WTC11 (cell line): ENCODE data around the gene CLBA1. TPM values are rescaled to one million over a fixed set of nuclear protein-coding genes. Genes with fewer than 3 reads are reported as not detected.

Experiments used
- ATAC-seq: fragments of 200-7000 bp; cut with Tn5 transposase; 2 replicates; pipeline ENCODE4 v1.10.0; 2021; ENCODE audit warnings: mild to moderate bottlenecking, moderate library complexity
- CTCF ChIA-PET: fragments of 300-600 bp; sonication (Branson Sonifier 250); formaldehyde crosslinking; loops from one replicate; lab custom pipeline; 2021; ENCODE audit warnings: antibody characterized with exemption; lab: Charles Lee
- POLR2A ChIA-PET: fragments of 350-600 bp; sonication (Branson Sonifier 250); formaldehyde crosslinking; loops from one replicate; lab custom pipeline; 2021; ENCODE audit warnings: antibody characterized with exemption; lab: Charles Lee
- DNase-seq: peaks from one replicate; pipeline ENCODE4 v3.0.0; 2021; ENCODE audit warnings: low spot score
- H3K27ac Mint-ChIP-seq: 2 replicates; pipeline ENCODE4 v1.8.0; 2021; ENCODE audit warnings: mixed read lengths
- H3K27me3 Mint-ChIP-seq: 2 replicates; pipeline ENCODE4 v1.8.0; 2021; ENCODE audit warnings: low read depth, mild to moderate bottlenecking, moderate library complexity, mixed read lengths
- H3K36me3 Mint-ChIP-seq: 2 replicates; pipeline ENCODE4 v1.8.0; 2021; ENCODE audit warnings: mixed read lengths
- H3K4me1 Mint-ChIP-seq: 2 replicates; pipeline ENCODE4 v1.8.0; 2022; ENCODE audit warnings: mixed read lengths
- H3K4me3 Mint-ChIP-seq: 2 replicates; pipeline ENCODE4 v1.8.0; 2021; ENCODE audit warnings: mild to moderate bottlenecking, moderate library complexity, mixed read lengths
- H3K9me3 Mint-ChIP-seq: 2 replicates; pipeline ENCODE4 v1.8.0; 2021; ENCODE audit warnings: mixed read lengths
- ETV6 ChIP-seq: sonication (generic); formaldehyde crosslinking; IDR thresholded peaks from 2 replicates; pipeline ENCODE4 v1.8.1; 2022; ENCODE audit warnings: mild to moderate bottlenecking, missing genetic modification reagents
- FOXK1 ChIP-seq: sonication (generic); formaldehyde crosslinking; IDR thresholded peaks from 2 replicates; pipeline ENCODE4 v1.8.0; 2022; ENCODE audit warnings: mild to moderate bottlenecking, moderate library complexity, missing genetic modification reagents
- HMGA2 ChIP-seq: fragments of 250-450 bp; sonication (Bioruptor Pico); IDR thresholded peaks from 2 replicates; pipeline ENCODE4 v1.4.0; 2021; ENCODE audit warnings: mild to moderate bottlenecking, moderate library complexity
- HMGXB4 ChIP-seq: sonication (generic); formaldehyde crosslinking; IDR thresholded peaks from 2 replicates; pipeline ENCODE4 v1.8.1; 2023; ENCODE audit warnings: mild to moderate bottlenecking, moderate library complexity, missing genetic modification reagents
- IRF1 ChIP-seq: sonication (generic); formaldehyde crosslinking; IDR thresholded peaks from 2 replicates; pipeline ENCODE4 v1.8.0; 2023; ENCODE audit warnings: missing genetic modification reagents
- KAT7 ChIP-seq: sonication (generic); formaldehyde crosslinking; IDR thresholded peaks from 2 replicates; pipeline ENCODE4 v1.8.1; 2023; ENCODE audit warnings: missing genetic modification reagents, mild to moderate bottlenecking, borderline replicate concordance
- MYBL2 ChIP-seq: sonication (generic); formaldehyde crosslinking; IDR thresholded peaks from 2 replicates; pipeline ENCODE4 v1.8.1; 2023; ENCODE audit warnings: mild to moderate bottlenecking, moderate library complexity, missing genetic modification reagents
- NR1H2 ChIP-seq: sonication (generic); formaldehyde crosslinking; IDR thresholded peaks from 2 replicates; pipeline ENCODE4 v1.9.0; 2021; ENCODE audit warnings: mild to moderate bottlenecking, moderate library complexity, missing genetic modification reagents
- NR3C1 ChIP-seq: sonication (generic); formaldehyde crosslinking; conservative IDR thresholded peaks from 2 replicates; pipeline ENCODE4 v1.8.1; 2023; ENCODE audit warnings: low read depth, mild to moderate bottlenecking, missing genetic modification reagents
- TCF7 ChIP-seq: sonication (generic); formaldehyde crosslinking; IDR thresholded peaks from 2 replicates; pipeline ENCODE4 v1.8.0; 2022; ENCODE audit warnings: mild to moderate bottlenecking, low read depth, missing genetic modification reagents, moderate library complexity
- ZNF219 ChIP-seq: sonication (generic); formaldehyde crosslinking; IDR thresholded peaks from 2 replicates; pipeline ENCODE4 v1.8.0; 2023; ENCODE audit warnings: missing genetic modification reagents, mild to moderate bottlenecking, borderline replicate concordance
- ZNF263 ChIP-seq: sonication (generic); formaldehyde crosslinking; IDR thresholded peaks from 2 replicates; pipeline ENCODE4 v1.8.1; 2022; ENCODE audit warnings: low read depth, mild to moderate bottlenecking, moderate library complexity, missing genetic modification reagents
- ZNF317 ChIP-seq: sonication (generic); formaldehyde crosslinking; IDR thresholded peaks from 2 replicates; pipeline ENCODE4 v1.8.1; 2023; ENCODE audit warnings: low read depth, mild to moderate bottlenecking, moderate library complexity, missing genetic modification reagents, borderline replicate concordance
- ZSCAN18 ChIP-seq: fragments of 250-450 bp; sonication (Bioruptor Pico); IDR thresholded peaks from 2 replicates; pipeline ENCODE4 v2.1.2; 2022; ENCODE audit warnings: mild to moderate bottlenecking, moderate library complexity
- total RNA-seq: library from RNA; stranded (reverse); gene quantifications from 3 replicates; pipeline ENCODE4 v1.2.3, GENCODE V29; 2021
- TF ChIP-seq, protein P1 (sequence below): sonication (generic); formaldehyde crosslinking; IDR thresholded peaks from 2 replicates; pipeline ENCODE4 v1.8.0; 2022; ENCODE audit warnings: missing genetic modification reagents
- TF ChIP-seq, protein P2 (sequence below): sonication (generic); formaldehyde crosslinking; IDR thresholded peaks from 2 replicates; pipeline ENCODE4 v1.8.1; 2023; ENCODE audit warnings: mild to moderate bottlenecking, missing genetic modification reagents, moderate library complexity

CLBA1 gene
- total RNA-seq, 1 experiment from 2014 or later: 3.8 TPM

DNA sequence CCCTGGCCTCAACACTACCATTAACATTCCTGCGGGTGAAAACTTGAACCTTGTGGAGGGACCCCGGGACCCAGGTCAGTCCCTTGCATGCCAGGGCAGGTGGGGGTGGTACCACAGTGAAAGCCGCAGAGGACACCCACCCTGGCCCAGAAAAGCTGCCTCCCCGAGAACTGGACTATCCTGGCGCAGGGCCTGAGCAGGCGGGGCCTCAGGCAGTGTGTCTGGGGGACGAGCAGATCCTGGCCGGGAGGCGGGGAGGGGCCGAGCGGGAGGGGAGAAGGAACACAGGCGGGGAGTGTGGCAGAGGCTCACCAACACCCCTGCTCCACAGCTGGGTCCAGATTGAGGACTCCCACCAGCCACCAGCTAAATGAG is 17.4 kb upstream of the CLBA1 start:
- ChIA-PET POLR2A (no interaction called here), CTCF (interaction anchor here (1.0 to 4.3 kb wide), 10 partner anchors 7 to 201 kb away, joined by 3 to 39 read pairs (median 6); partner anchors contain the start of genes JAG2 and ZBTB42)
- Mint-ChIP-seq H3K4me3 (peak overlapping the region; percentile 53), H3K27me3 (peaks cover 2% of the 10 kb centered on the region; the same call in 1 of the 2 replicates), H3K4me1 (peaks cover 6% of the 10 kb centered on the region), H3K27ac (no peak overlapping the region), H3K36me3 (no peaks in the 10 kb centered on the region), H3K9me3 (no peaks in the 10 kb centered on the region)
- TF ChIP-seq MYBL2 (CRISPR knock-in tag): no peak
- no peak for TF ChIP-seq ZNF219
- no peak for TF ChIP-seq IRF1 (CRISPR knock-in tag)
- no peak for TF ChIP-seq HMGA2 (CRISPR knock-in tag)
- TF ChIP-seq ZSCAN18 (CRISPR knock-in tag): no peak
- TF ChIP-seq, protein P1, sequence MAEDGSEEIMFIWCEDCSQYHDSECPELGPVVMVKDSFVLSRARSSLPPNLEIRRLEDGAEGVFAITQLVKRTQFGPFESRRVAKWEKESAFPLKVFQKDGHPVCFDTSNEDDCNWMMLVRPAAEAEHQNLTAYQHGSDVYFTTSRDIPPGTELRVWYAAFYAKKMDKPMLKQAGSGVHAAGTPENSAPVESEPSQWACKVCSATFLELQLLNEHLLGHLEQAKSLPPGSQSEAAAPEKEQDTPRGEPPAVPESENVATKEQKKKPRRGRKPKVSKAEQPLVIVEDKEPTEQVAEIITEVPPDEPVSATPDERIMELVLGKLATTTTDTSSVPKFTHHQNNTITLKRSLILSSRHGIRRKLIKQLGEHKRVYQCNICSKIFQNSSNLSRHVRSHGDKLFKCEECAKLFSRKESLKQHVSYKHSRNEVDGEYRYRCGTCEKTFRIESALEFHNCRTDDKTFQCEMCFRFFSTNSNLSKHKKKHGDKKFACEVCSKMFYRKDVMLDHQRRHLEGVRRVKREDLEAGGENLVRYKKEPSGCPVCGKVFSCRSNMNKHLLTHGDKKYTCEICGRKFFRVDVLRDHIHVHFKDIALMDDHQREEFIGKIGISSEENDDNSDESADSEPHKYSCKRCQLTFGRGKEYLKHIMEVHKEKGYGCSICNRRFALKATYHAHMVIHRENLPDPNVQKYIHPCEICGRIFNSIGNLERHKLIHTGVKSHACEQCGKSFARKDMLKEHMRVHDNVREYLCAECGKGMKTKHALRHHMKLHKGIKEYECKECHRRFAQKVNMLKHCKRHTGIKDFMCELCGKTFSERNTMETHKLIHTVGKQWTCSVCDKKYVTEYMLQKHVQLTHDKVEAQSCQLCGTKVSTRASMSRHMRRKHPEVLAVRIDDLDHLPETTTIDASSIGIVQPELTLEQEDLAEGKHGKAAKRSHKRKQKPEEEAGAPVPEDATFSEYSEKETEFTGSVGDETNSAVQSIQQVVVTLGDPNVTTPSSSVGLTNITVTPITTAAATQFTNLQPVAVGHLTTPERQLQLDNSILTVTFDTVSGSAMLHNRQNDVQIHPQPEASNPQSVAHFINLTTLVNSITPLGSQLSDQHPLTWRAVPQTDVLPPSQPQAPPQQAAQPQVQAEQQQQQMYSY (CRISPR knock-in tag): no peak
- TF ChIP-seq, protein P2, sequence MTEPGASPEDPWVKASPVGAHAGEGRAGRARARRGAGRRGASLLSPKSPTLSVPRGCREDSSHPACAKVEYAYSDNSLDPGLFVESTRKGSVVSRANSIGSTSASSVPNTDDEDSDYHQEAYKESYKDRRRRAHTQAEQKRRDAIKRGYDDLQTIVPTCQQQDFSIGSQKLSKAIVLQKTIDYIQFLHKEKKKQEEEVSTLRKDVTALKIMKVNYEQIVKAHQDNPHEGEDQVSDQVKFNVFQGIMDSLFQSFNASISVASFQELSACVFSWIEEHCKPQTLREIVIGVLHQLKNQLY (CRISPR knock-in tag): no peak
- no peak for TF ChIP-seq ZNF317 (CRISPR knock-in tag)
- TF ChIP-seq NR3C1 (CRISPR knock-in tag): no peak
- no peak for TF ChIP-seq ETV6 (CRISPR knock-in tag)
- ATAC-seq (peak; percentile 50), DNase-seq (peak; percentile 45)

- no peak for DNase-seq
- CTCF ChIA-PET: interaction anchor here (0.9 to 4.3 kb wide), 10 partner anchors 25 to 512 kb away, joined by 3 to 39 read pairs (median 4); partner anchors contain the start of genes JAG2 and ZBTB42
Observed at GRCh38 chr14:104968541-104969401, 16.8 kb upstream of the CLBA1 start.

More at GRCh38 chr14:104968541-104969401, 16.8 kb upstream of the CLBA1 start:
- Mint-ChIP-seq H3K27me3 (peaks cover 2% of the 10 kb centered on the region; the same call in 1 of the 2 replicates), H3K36me3 (no peaks in the 10 kb centered on the region), H3K4me1 (peaks cover 6% of the 10 kb centered on the region), H3K9me3 (no peaks in the 10 kb centered on the region), H3K27ac (no peak overlapping the region), H3K4me3 (no peak overlapping the region)
- POLR2A ChIA-PET: no interaction called here
- no peak for ATAC-seq
- TF ChIP-seq, protein P2 (CRISPR knock-in tag): no peak
- no peak for TF ChIP-seq HMGXB4 (CRISPR knock-in tag)
- TF ChIP-seq NR1H2 (CRISPR knock-in tag): no peak
- no peak for TF ChIP-seq TCF7 (CRISPR knock-in tag)
- TF ChIP-seq KAT7 (CRISPR knock-in tag): no peak
- TF ChIP-seq ZNF263 (CRISPR knock-in tag): no peak
- no peak for TF ChIP-seq FOXK1
- TF ChIP-seq ZNF317 (CRISPR knock-in tag): no peak
